ENCODE measurements around the gene PACS1. TPM values are rescaled to one million over a fixed set of nuclear protein-coding genes. Genes with fewer than 3 reads are reported as not detected.

Gene PACS1
- total RNA-seq, 2 donors from 2014 or later, result 17.1 to 19.2 TPM

- intact Hi-C loops (cut with DNase I, micrococcal nuclease), result no loop called here
- no peak for ATAC-seq
Observed at GRCh38 chr11:66155387-66156073, 85.5 kb downstream of the PACS1 start.

DNA sequence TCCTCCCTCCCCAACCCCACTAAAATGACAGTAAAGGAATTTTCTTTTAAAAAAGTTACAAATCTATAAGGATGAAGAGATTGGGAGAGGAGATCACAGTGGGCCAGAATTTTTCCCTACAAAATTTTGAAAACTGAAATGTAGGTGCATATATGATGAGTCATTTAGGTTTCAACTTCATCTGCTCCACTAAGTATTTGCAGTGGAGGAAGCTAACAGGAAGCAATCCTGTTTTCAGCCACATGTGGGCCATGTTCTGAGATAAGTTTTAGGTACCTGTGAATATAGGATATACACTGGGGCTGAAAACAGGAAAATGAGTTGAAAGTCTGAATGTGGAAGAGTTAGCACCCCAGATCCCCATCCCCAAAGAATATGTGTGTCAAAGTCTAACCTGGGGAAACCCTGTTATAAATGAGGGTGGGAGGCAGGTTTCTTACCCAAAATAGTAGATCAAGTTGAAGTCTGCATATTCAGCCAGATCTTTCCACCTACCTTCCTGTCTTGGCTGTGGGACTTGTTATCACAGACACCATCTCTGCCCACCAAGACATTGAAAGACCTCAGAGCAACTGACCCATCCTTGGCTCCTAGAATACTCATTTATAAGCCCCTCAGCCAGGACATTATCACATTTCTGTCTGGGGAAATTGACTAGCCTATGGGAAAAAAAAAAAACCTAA lies 87.3 kb downstream of the PACS1 start:
- DNase-seq (no peak), ATAC-seq (no peak)
- intact Hi-C loops (cut with DNase I, micrococcal nuclease), result no loop called here

More at GRCh38 chr11:66155387-66156073, 85.5 kb downstream of the PACS1 start:
- no peak for DNase-seq

DNA sequence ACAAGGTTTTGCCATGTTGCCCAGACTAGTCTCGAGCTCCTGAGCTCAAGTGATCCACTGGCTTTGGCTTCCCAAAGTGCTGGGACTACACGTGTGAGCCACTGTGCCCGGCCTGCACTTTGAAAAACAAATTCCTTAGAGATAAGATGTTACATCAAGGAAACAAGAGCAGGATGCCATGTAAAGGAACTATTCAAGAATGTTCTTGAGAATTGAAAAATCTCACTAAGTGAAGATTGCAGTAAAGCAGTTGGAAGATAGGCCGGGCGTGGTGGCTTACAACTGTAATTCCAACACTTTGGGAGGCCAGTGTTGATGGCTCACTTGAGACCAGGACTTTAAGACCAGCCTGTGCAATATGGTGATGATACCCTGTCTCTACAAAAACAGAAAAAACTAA lies 88.1 kb downstream of the PACS1 start:
- no peak for DNase-seq
- ATAC-seq, result no peak
- intact Hi-C loops (cut with DNase I, micrococcal nuclease), result no loop called here

DNA sequence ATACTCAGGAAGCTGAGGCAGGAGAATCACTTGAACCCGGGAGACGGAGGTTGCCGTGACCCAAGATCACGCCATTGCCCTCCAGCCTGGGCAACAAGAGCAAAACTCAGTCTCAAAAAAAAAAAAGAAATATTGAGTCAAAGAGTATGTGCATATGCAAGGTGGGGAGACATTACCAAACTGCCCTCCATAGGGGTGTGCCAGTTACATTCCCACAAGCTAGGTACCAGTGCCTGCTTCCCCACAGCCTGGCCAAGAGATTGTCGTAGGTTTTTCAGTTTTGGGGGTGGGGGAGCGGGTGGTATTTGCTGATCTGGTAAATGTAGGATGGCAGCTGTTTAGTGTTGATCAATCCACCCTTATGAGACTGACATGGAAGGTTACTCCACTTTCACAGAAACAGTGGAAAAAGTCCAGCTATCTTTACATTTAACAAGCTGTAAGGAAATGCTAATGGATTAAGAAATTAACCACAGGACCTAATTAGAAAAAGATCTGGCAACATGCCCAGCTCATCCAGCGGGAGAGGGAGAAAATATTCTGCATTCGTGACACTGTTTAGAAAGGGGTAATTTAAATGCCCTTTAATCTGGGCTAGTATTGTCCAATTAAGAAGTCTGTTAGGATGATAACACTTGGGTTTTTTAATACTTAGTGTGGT lies 89.4 kb downstream of the PACS1 start:
- DNase-seq (no peak), ATAC-seq (no peak)
- intact Hi-C loops (cut with DNase I, micrococcal nuclease), result no loop called here

DNA sequence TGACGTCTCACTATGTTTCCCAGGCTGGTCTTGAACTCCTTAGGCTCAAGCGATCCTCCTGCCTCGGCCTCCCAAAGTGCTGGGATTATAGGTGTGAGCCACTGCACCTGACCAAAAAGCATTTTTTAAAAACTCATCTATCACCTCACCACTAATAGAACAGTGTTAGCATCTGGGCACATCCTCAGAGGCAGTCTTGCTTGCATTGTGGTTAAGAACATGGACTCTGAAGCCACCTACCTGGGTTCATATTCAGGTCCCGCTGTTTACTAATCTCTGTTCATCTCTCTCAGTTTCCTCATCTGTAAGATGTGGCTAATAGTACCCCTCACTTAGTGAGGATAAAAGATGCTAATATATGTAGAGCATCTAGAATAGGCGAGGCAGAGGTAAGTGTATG lies 90.6 kb downstream of the PACS1 start:
- ATAC-seq (no peak), DNase-seq (no peak)
- intact Hi-C loops (cut with DNase I, micrococcal nuclease), result no loop called here

DNA sequence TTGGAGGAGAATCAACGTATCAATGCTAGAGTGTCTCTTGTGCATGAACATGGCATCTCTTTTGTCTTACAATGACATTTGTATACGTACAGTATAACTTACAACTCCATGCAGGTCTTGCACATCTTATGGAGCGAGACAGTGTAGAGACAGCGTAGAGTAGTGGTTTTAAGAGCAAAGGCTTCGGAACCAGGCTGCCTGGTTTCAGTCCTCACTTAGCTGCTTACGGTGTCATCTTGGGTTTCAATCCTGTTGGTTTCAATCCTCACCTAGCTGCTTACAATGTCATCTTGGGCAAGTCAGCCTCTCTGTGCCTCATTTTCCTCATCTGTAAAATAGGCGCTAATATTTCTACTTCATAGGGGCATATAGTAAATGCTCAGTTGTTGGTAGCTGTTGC lies 98.2 kb downstream of the PACS1 start:
- no peak for DNase-seq
- ATAC-seq, result no peak
- intact Hi-C loops (cut with DNase I, micrococcal nuclease), result no loop called here

DNA sequence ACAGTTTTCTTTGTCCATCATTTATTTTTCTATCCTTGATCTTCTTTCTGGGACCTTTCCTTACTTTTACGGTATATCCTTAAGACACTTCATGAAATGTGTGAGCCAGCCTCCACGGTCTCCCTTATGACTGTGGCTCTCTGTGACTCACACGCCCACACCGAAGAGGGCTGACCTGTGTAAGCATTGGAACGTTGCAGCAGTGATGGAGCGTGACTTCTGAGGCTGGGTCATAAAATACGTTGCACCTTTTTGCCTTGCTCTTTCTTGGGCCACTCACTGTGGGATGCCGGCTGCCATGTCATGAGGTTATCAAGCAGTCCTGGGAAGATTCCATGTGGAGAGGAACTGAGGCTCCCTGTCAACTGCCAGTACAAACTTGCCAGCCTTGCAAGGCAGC lies 102.1 kb downstream of the PACS1 start:
- intact Hi-C loops (cut with DNase I, micrococcal nuclease), result no loop called here
- DNase-seq (no peak), ATAC-seq (no peak)

- no peak for DNase-seq
- intact Hi-C loops (cut with DNase I, micrococcal nuclease), result no loop called here
- ATAC-seq, result no peak
Observed at GRCh38 chr11:66176650-66177049, 106.6 kb downstream of the PACS1 start.

- no peak for ATAC-seq
- no peak for DNase-seq
- intact Hi-C loops (cut with DNase I, micrococcal nuclease), result no loop called here
Observed at GRCh38 chr11:66178183-66178582, 108.1 kb downstream of the PACS1 start.

DNA sequence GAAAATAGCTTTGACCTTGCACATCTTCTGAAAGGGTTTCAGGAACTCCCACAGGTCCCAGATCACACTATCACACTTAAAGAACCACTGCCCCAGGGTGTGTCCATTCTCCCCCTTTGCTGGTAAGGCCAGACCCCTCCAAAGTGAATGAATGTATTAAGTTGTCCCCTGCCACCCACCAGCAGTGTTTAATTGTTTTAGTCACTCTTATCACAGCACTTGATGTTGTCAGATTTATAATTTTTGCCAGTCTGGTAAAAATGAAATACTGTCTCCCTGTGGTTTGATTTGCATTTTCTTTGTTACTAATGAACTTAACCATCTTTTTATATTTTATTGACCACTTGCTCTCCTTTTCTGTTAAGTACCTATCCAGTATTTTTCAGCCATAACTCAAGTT lies 108.8 kb downstream of the PACS1 start:
- ATAC-seq (no peak), DNase-seq (no peak)
- intact Hi-C loops (cut with DNase I, micrococcal nuclease), result no loop called here

GRCh38 chr11:66181632-66182315 lies 111.7 kb downstream of the PACS1 start:
- ATAC-seq (no peak), DNase-seq (no peak)
- intact Hi-C loops (cut with DNase I, micrococcal nuclease), result no loop called here

- DNase-seq (no peak), ATAC-seq (no peak)
Observed at GRCh38 chr11:66183494-66184048, 113.5 kb downstream of the PACS1 start.

GRCh38 chr11:66184728-66185127 lies 114.7 kb downstream of the PACS1 start:
- ATAC-seq, result no peak
- intact Hi-C loops (cut with DNase I, micrococcal nuclease), result no loop called here

More at GRCh38 chr11:66183494-66184048, 113.5 kb downstream of the PACS1 start:
- intact Hi-C loops (cut with DNase I, micrococcal nuclease), result no loop called here

DNA sequence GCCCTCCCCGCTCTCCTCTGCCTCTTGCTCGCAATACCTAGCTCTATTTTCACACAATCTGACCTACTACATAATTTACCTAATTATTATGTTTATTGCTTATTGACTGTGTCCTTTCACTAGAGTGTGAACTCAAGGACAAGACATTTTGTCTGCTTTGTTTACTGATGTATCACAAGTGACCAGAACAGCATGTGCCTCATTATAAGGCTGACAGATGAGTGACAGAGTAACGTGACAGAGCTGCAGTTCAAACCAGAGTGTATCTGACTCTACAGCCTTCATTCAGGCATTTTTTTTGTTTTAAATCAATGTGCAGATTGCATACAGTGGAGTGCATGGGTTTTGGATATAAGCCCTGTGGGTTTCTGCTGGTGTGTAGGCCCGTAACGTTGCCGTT lies 116.4 kb downstream of the PACS1 start:
- intact Hi-C loops (cut with DNase I, micrococcal nuclease), result no loop called here
- ATAC-seq, result no peak
- DNase-seq, result no peak

More at GRCh38 chr11:66184728-66185127, 114.7 kb downstream of the PACS1 start:
- no peak for DNase-seq

GRCh38 chr11:66187453-66187852 lies 117.4 kb downstream of the PACS1 start:
- intact Hi-C loops (cut with DNase I, micrococcal nuclease), result no loop called here
- no peak for ATAC-seq

DNA sequence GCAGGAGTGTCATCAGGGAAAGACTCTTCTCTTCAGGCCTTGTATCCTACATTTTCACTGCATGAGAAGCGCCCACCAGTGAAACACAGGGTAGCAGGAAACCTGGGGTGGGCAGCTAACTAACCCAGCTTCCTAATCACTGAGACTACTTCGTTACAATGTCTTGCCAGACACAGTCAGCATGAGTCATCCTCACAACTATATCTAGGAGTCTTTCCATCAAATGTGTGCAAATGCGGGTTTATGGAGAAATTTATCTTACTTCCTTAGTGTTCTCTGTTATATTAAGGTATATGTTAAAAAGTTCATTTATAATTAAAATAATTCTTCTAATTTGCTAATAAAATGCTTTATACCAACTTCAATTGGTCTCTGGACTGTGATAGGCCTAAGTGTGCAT lies 118.5 kb downstream of the PACS1 start:
- intact Hi-C loops (cut with DNase I, micrococcal nuclease), result no loop called here
- DNase-seq (no peak), ATAC-seq (no peak)

More at GRCh38 chr11:66187453-66187852, 117.4 kb downstream of the PACS1 start:
- DNase-seq, result no peak

- DNase-seq (no peak), ATAC-seq (no peak)
Observed at GRCh38 chr11:66189031-66189745, 119.1 kb downstream of the PACS1 start.

DNA sequence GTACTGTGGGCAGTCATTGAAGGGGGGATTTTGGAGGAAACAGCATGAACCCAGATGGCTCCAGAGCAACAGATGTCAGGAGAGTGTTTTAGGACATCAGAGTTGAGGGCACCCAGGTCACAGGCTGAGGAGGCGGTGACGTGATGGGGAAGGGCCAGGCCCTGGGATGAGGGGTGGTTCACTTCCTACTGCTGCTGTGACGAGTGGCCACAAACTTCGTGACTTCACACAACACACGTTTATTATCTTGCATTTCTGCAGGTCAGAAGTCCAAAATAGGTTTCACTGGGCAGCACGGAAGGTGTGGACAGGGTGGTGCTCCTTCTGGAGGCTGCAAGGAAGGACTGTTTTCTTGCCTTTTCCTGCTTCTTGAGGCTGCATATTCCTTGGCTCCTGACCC lies 120.7 kb downstream of the PACS1 start:
- intact Hi-C loops (cut with DNase I, micrococcal nuclease), result no loop called here
- DNase-seq (no peak), ATAC-seq (peak; percentile 74)

More at GRCh38 chr11:66189031-66189745, 119.1 kb downstream of the PACS1 start:
- intact Hi-C loops (cut with DNase I, micrococcal nuclease), result no loop called here

All from left colon (tissue), 2 donors.